Endothelial cell of umbilical vein (primary cell): ENCODE measurements around the gene OR1L6. TPM values are rescaled to one million over a fixed set of nuclear protein-coding genes. Genes with fewer than 3 reads are reported as not detected.

ENCODE experiments used
- BruUV-seq: library from RNA; stranded (reverse); fragments of 400-500 nt; replicated peaks from 2 replicates; lab custom pipeline; 2021; lab: Mats Ljungman, UMichigan
- CTCF ChIA-PET: fragments of 300-600, 350-600 bp; sonication (Branson Sonifier 250); formaldehyde crosslinking; loops from one replicate; lab custom pipeline; 2021; ENCODE audit warnings: antibody characterized with exemption, inconsistent platforms; lab: Charles Lee
- POLR2A ChIA-PET: fragments of 300-600, 350-600 bp; sonication (Branson Sonifier 250); formaldehyde crosslinking; loops from one replicate; lab custom pipeline; 2021; ENCODE audit warnings: antibody characterized with exemption, inconsistent platforms; lab: Charles Lee
- DNase-seq: peaks from one replicate; pipeline ENCODE4 v3.0.0-alpha.2; 2011; ENCODE audit warnings: low read depth, low spot score
- FAIRE-seq: peaks from 2 replicates; lab custom pipeline; 2011; peaks lifted over from hg19 to GRCh38; lab: Jason Lieb, UNC
- H2AFZ ChIP-seq: 2 replicates; pipeline ENCODE4 v1.6.0; 2012; ENCODE audit warnings: low read depth, low read length, control low read depth, inconsistent platforms
- H3K27ac ChIP-seq: 2 replicates; pipeline ENCODE4 v1.5.1; 2011; ENCODE audit warnings: low read depth, mild to moderate bottlenecking, control low read depth, low read length, moderate library complexity; ENCODE audit not compliant: insufficient read depth
- H3K27me3 ChIP-seq, 2 experiments: 2 replicates each; pipeline versions ENCODE4 v1.6.0 to v1.6.1; 2011; ENCODE audit warnings: low read length in 2 of 2, mixed read lengths in 1 of 2; ENCODE audit not compliant: control insufficient read depth in 2 of 2, insufficient read depth in 2 of 2
- H3K36me3 ChIP-seq, 2 experiments: 2 replicates in 1 of 2; 3 replicates in 1 of 2; pipeline ENCODE4 v1.5.1; 2011; ENCODE audit warnings: low read length in 2 of 2, mild to moderate bottlenecking in 1 of 2, moderate library complexity in 1 of 2; ENCODE audit not compliant: control insufficient read depth in 2 of 2, insufficient read depth in 2 of 2; ENCODE audit errors: extremely low read depth in 1 of 2
- H3K4me1 ChIP-seq: 3 replicates; pipeline ENCODE4 v1.5.1; 2011; ENCODE audit warnings: mild to moderate bottlenecking, low read length; ENCODE audit not compliant: control insufficient read depth, insufficient read depth; ENCODE audit errors: extremely low read depth
- H3K4me2 ChIP-seq: 2 replicates; pipeline ENCODE4 v1.6.1; 2011; ENCODE audit warnings: low read length, control low read depth, mixed read lengths; ENCODE audit not compliant: insufficient read depth
- H3K4me3 ChIP-seq, 3 experiments: fragments of 200-600 bp in 1 of 3; sonication (generic), shearing (Covaris generic) in 1 of 3; replicated peaks in 1 of 3; 2 replicates each; pipeline ENCODE4 v1.5.1; 2011 to 2016; ENCODE audit warnings: control low read depth in 3 of 3, low read length in 3 of 3, mild to moderate bottlenecking in 2 of 3, inconsistent platforms in 1 of 3, low read depth in 1 of 3, moderate library complexity in 1 of 3; ENCODE audit not compliant: insufficient read depth in 1 of 3
- H3K79me2 ChIP-seq: 2 replicates; pipeline ENCODE4 v1.6.0; 2012; ENCODE audit warnings: low read length, inconsistent platforms; ENCODE audit not compliant: control insufficient read depth, insufficient read depth
- H3K9ac ChIP-seq: replicated peaks from 2 replicates; pipeline ENCODE3; 2011; ENCODE audit warnings: low read length, control low read depth; ENCODE audit not compliant: insufficient read depth; ENCODE audit errors: extremely low read depth
- H3K9me1 ChIP-seq: replicated peaks from 3 replicates; pipeline ENCODE4 v1.6.0; 2011; ENCODE audit warnings: mild to moderate bottlenecking, low read length; ENCODE audit not compliant: control insufficient read depth, insufficient read depth; ENCODE audit errors: extremely low read depth
- H3K9me3 ChIP-seq: replicated peaks from 2 replicates; pipeline ENCODE4 v1.5.1; 2012; ENCODE audit warnings: low read length, inconsistent platforms; ENCODE audit not compliant: control insufficient read depth, insufficient read depth
- H4K20me1 ChIP-seq: replicated peaks from 2 replicates; pipeline ENCODE3; 2011; ENCODE audit warnings: mild to moderate bottlenecking, low read length; ENCODE audit not compliant: control insufficient read depth, insufficient read depth; ENCODE audit errors: extremely low read depth
- EZH2 ChIP-seq: IDR thresholded peaks from 2 replicates; pipeline ENCODE4 v1.6.1; 2012; ENCODE audit warnings: borderline replicate concordance, low read depth, mild to moderate bottlenecking, moderate library complexity, low read length, inconsistent platforms; ENCODE audit not compliant: severe bottlenecking
- FOS ChIP-seq: IDR thresholded peaks from 2 replicates; pipeline ENCODE4 v1.6.1; 2011; ENCODE audit warnings: mild to moderate bottlenecking, low read length, moderate library complexity, borderline replicate concordance; ENCODE audit not compliant: insufficient read depth
- GATA2 ChIP-seq: IDR thresholded peaks from 2 replicates; pipeline ENCODE4 v1.7.0; 2011; ENCODE audit warnings: low read depth, mild to moderate bottlenecking, moderate library complexity, mixed read lengths, low read length; ENCODE audit not compliant: insufficient read length, insufficient read depth
- JUN ChIP-seq: IDR thresholded peaks from 2 replicates; pipeline ENCODE4 v1.6.1; 2011; ENCODE audit warnings: borderline replicate concordance, low read depth; ENCODE audit not compliant: insufficient read length, insufficient read depth
- MYC ChIP-seq: IDR thresholded peaks from one replicate; pipeline ENCODE4 v1.6.1; 2011; ENCODE audit warnings: mild to moderate bottlenecking, low read depth, low read length
- POLR2A ChIP-seq: IDR thresholded peaks from 2 replicates; pipeline ENCODE4 v1.6.1; 2012; ENCODE audit warnings: low read depth, mild to moderate bottlenecking, control low read depth, low read length
- POLR2AphosphoS5 ChIP-seq: IDR thresholded peaks from 2 replicates; pipeline ENCODE4 v1.6.1; 2012; ENCODE audit warnings: low read depth, mild to moderate bottlenecking, control low read depth, low read length, moderate library complexity; ENCODE audit not compliant: insufficient read depth
- dilution Hi-C: fragments of 300-500 bp; cut with MboI; formaldehyde crosslinking; loops from one replicate; pipeline ENCODE4 v1.15.0; 2019; ENCODE audit warnings: low sequenced_read_pairs; ENCODE audit not compliant: extremely low pct_ligation_motif_present
- intact Hi-C: fragments of 100-400 bp; cut with micrococcal nuclease; formaldehyde crosslinking; loops from one replicate; pipeline ENCODE4 v1.10.0; 2022
- polyA plus RNA-seq, 4 experiments: library from polyadenylated mRNA; depleted of rRNA in 3 of 4; stranded (reverse) in 3 of 4; unstranded in 1 of 4; fragments of >200 nt; gene quantifications; 2 replicates each; pipeline versions ENCODE4 v1.2.1 to v1.2.3, GENCODE V29; 2011 to 2012; ENCODE audit warnings: missing spikeins in 1 of 4
- total RNA-seq: library from RNA; stranded (reverse); gene quantifications from 2 replicates; pipeline ENCODE4 v1.2.3, GENCODE V29; 2021
- TF ChIP-seq, protein P1 (sequence below), 2 donors: IDR thresholded peaks; 1 replicate in 1 of 2; 2 replicates in 1 of 2; pipeline ENCODE4 v1.5.1; 2011; ENCODE audit warnings: low read length in 2 of 2, mild to moderate bottlenecking in 2 of 2, moderate library complexity in 2 of 2, control low read depth in 1 of 2, inconsistent platforms in 1 of 2, low read depth in 1 of 2; ENCODE audit not compliant: insufficient read depth in 1 of 2; ENCODE audit errors: extremely low read depth in 1 of 2
- TF ChIP-seq, protein P2 (sequence below): IDR thresholded peaks from 2 replicates; pipeline ENCODE4 v1.6.1; 2011; ENCODE audit not compliant: insufficient read depth, insufficient read length

Gene OR1L6
- total and polyA plus RNA-seq, 2 donors (not counting 3 experiments of a cell fraction or from before 2014, with no cell fraction given) = not detected

DNA sequence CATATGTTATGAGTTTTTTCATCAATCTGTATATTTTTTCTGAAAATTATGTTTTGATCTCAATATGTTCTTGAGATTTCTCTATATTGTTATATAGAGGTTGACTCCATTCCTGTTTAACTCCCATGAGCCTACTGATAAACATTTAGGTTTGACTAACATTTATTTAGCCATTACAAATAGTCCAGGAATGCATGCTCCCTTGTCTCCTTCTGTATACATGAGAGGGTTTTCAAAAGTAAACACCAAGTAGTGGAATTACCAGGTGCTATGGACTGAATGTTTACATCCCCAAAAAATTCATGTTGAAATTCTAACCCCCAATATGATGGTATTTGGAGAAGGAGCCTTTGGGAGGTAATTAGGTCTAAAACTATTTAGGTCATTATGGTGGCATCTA lies 43.2 kb downstream of the OR1L6 start:
- Histone ChIP-seq H4K20me1 (no peaks in the 10 kb centered on the region), H3K36me3 (no peaks in the 10 kb centered on the region), H3K9ac (no peak overlapping the region), H3K9me3 (no peaks in the 10 kb centered on the region), H3K27me3 (peaks cover 0 to 1% of the 10 kb centered on the region in 2 experiments), H3K9me1 (no peaks in the 10 kb centered on the region), H3K27ac (no peak overlapping the region), H3K4me3 (no peak overlapping the region), H3K4me1 (no peaks in the 10 kb centered on the region), H3K79me2 (no peaks in the 10 kb centered on the region), H2AFZ (no peak overlapping the region), H3K4me2 (no peak overlapping the region)
- dilution Hi-C loops (no loop called here), intact Hi-C loops (no loop called here)
- TF ChIP-seq FOS (no peak), JUN (no peak)
- TF ChIP-seq, protein P1, sequence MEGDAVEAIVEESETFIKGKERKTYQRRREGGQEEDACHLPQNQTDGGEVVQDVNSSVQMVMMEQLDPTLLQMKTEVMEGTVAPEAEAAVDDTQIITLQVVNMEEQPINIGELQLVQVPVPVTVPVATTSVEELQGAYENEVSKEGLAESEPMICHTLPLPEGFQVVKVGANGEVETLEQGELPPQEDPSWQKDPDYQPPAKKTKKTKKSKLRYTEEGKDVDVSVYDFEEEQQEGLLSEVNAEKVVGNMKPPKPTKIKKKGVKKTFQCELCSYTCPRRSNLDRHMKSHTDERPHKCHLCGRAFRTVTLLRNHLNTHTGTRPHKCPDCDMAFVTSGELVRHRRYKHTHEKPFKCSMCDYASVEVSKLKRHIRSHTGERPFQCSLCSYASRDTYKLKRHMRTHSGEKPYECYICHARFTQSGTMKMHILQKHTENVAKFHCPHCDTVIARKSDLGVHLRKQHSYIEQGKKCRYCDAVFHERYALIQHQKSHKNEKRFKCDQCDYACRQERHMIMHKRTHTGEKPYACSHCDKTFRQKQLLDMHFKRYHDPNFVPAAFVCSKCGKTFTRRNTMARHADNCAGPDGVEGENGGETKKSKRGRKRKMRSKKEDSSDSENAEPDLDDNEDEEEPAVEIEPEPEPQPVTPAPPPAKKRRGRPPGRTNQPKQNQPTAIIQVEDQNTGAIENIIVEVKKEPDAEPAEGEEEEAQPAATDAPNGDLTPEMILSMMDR (IDR thresholded peaks at IDR 0.05; ENCODE audit: extremely low read depth in 1 of 2, insufficient read depth in 1 of 2, low read depth in 1 of 2, low read length in 2 of 2) = no peak
- BruUV-seq = no TSS peak
- ChIA-PET POLR2A (no interaction called here), CTCF (no interaction called here)
- DNase-seq = no peak
- FAIRE-seq = no peak

DNA sequence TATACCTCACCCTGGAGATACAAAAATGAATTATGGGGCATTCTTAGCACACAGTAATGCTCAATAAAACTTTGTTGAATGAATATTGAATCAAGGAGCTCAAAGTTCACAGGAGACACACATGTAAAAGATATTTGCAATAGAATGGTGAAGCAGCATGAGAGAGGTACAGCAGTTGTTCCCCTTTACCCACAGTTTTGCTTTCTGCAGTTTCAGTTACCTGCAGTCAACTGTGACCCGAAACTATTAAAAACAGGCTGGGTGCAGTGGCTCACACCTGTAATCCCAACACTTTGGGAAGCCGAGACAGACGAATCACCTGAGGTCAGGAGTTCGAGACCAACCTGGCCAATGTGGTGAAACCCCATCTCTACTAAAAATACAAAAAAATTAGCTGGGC lies 44.2 kb downstream of the OR1L6 start:
- Histone ChIP-seq H3K4me2 (no peak overlapping the region), H3K27me3 (peaks cover 0 to 1% of the 10 kb centered on the region in 2 experiments), H3K9ac (no peak overlapping the region), H4K20me1 (no peaks in the 10 kb centered on the region), H2AFZ (no peak overlapping the region), H3K79me2 (no peaks in the 10 kb centered on the region), H3K27ac (no peak overlapping the region), H3K36me3 (no peaks in the 10 kb centered on the region), H3K9me1 (no peaks in the 10 kb centered on the region), H3K9me3 (no peaks in the 10 kb centered on the region), H3K4me3 (no peak overlapping the region), H3K4me1 (no peaks in the 10 kb centered on the region)
- POLR2A ChIA-PET = no interaction called here
- no TSS peak for BruUV-seq
- no peak for FAIRE-seq
- dilution Hi-C loops (no loop called here), intact Hi-C loops (no loop called here)
- no peak for DNase-seq
- no peak for TF ChIP-seq POLR2AphosphoS5
- TF ChIP-seq JUN = no peak
- TF ChIP-seq, protein P1 (IDR thresholded peaks at IDR 0.05; ENCODE audit: extremely low read depth in 1 of 2, insufficient read depth in 1 of 2, low read depth in 1 of 2, low read length in 2 of 2) = no peak
- no peak for TF ChIP-seq POLR2A
- TF ChIP-seq, protein P2, sequence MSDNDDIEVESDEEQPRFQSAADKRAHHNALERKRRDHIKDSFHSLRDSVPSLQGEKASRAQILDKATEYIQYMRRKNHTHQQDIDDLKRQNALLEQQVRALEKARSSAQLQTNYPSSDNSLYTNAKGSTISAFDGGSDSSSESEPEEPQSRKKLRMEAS = no peak
- no peak for TF ChIP-seq MYC
- TF ChIP-seq GATA2 = no peak
- TF ChIP-seq EZH2 = no peak
- CTCF ChIA-PET = no interaction called here
